Neural crest cell (in vitro differentiated cells): ENCODE measurements around the gene MYBBP1A. TPM values are rescaled to one million over a fixed set of nuclear protein-coding genes. Genes with fewer than 3 reads are reported as not detected.

Experiments
- DNase-seq: peaks from one replicate; pipeline ENCODE4 v3.0.0; 2021; ENCODE audit warnings: low read depth, mixed read lengths, low spot score
- H3K27ac Mint-ChIP-seq: one replicate; pipeline ENCODE4 v1.8.0; 2021; ENCODE audit warnings: mild to moderate bottlenecking, mixed read lengths; ENCODE audit not compliant: unreplicated experiment
- H3K27me3 Mint-ChIP-seq: 2 replicates; pipeline ENCODE4 v1.8.0; 2021; ENCODE audit warnings: low read depth, mild to moderate bottlenecking, mixed read lengths
- H3K36me3 Mint-ChIP-seq: 2 replicates; pipeline ENCODE4 v1.8.0; 2021; ENCODE audit warnings: low read depth, mild to moderate bottlenecking, mixed read lengths
- H3K4me1 Mint-ChIP-seq: 2 replicates; pipeline ENCODE4 v1.8.0; 2021; ENCODE audit warnings: mixed read lengths
- H3K4me3 Mint-ChIP-seq: one replicate; pipeline ENCODE4 v1.8.0; 2021; ENCODE audit warnings: mild to moderate bottlenecking, mixed read lengths
- H3K9me3 Mint-ChIP-seq: 2 replicates; pipeline ENCODE4 v1.8.0; 2021; ENCODE audit warnings: mixed read lengths
- CTCF ChIP-seq: fragments of 200-600 bp; sonication (generic); conservative IDR thresholded peaks from 2 replicates; pipeline ENCODE4 v1.5.0; 2021; ENCODE audit warnings: antibody characterized with exemption, mild to moderate bottlenecking
- total RNA-seq: library from RNA; stranded (reverse); gene quantifications from 2 replicates; pipeline ENCODE4 v1.2.1, GENCODE V29; 2021

MYBBP1A gene
- total RNA-seq, 1 donor from 2014 or later, result 69.3 TPM

DNA sequence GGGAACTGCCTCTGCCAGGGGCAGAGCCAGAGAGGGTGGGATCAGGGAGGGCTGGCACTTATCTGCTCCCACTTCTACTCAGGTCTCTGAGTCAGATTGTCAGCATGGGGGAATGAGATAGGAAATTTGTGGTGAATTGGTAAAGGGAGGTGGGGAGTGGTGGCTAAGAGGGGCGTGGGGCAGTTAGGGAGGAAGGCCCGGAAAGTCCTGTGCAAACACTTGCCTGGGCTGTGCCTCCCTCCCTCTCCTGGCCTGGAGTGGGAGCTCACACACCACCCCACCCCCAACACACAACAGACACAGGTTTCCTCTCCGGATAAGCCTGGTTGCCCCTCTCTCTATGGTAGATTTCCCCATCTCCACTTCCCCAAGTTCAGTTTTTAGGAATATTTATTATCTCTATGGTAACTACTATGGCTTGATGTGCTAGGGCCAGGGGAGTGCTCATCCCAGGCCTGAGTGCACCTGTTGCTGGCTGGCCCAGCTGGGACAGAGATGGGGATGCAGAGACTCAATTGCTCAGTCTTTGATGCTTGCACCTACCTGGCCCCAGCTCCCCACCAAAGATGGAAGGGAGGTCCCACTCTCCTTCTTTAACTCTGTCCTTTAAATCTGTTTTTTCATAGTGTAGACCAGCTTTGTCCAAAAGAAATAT, 53.8 kb downstream of the MYBBP1A start:
- H3K27me3 Mint-ChIP-seq, result peaks cover 71% of the 10 kb centered on the region
- no peaks in the 10 kb centered on the region for H3K36me3 Mint-ChIP-seq
- H3K4me3 Mint-ChIP-seq, result peak overlapping the region; percentile 44
- H3K4me1 Mint-ChIP-seq, result peaks cover 4% of the 10 kb centered on the region
- no peak for TF ChIP-seq CTCF
- no peaks in the 10 kb centered on the region for H3K9me3 Mint-ChIP-seq
- DNase-seq, result no peak
- no peak overlapping the region for H3K27ac Mint-ChIP-seq

- H3K36me3 Mint-ChIP-seq, result no peaks in the 10 kb centered on the region
- no peak for DNase-seq
- H3K27ac Mint-ChIP-seq, result no peak overlapping the region
- peaks cover 83% of the 10 kb centered on the region for H3K27me3 Mint-ChIP-seq
- no peak for TF ChIP-seq CTCF
- H3K4me1 Mint-ChIP-seq, result peaks cover 4% of the 10 kb centered on the region
- H3K9me3 Mint-ChIP-seq, result no peaks in the 10 kb centered on the region
- H3K4me3 Mint-ChIP-seq, result peak overlapping the region; percentile 50
Measured at GRCh38 chr17:4500191-4500571, 55.0 kb downstream of the MYBBP1A start.

- Mint-ChIP-seq H3K27ac (no peak overlapping the region), H3K4me3 (peak overlapping the region; percentile 50), H3K4me1 (peaks cover 4% of the 10 kb centered on the region), H3K27me3 (peaks cover 78% of the 10 kb centered on the region), H3K36me3 (no peaks in the 10 kb centered on the region), H3K9me3 (no peaks in the 10 kb centered on the region)
- DNase-seq, result peak; percentile 19
- no peak for TF ChIP-seq CTCF
Measured at GRCh38 chr17:4499431-4500190, 55.6 kb downstream of the MYBBP1A start.

- Mint-ChIP-seq H3K36me3 (no peaks in the 10 kb centered on the region), H3K27ac (no peak within 1 kb of the TSS), H3K4me1 (peaks cover 4% of the 10 kb centered on the region), H3K4me3 (peak within 1 kb of the TSS; percentile 50), H3K27me3 (peaks cover 76% of the 10 kb centered on the region), H3K9me3 (no peaks in the 10 kb centered on the region)
- DNase-seq, result peak; percentile 44
- no peak for TF ChIP-seq CTCF
Measured at GRCh38 chr17:4498461-4499397, 56.5 kb downstream of the MYBBP1A start, which contains the start of gene SPNS2. Gene SPNS2 (plus strand): TSS chr17:4498881. CDS start chr17:4499048, 167 bp downstream.

- H3K27ac Mint-ChIP-seq, result no peak overlapping the region
- peak overlapping the region; percentile 29 for H3K4me3 Mint-ChIP-seq
- no peaks in the 10 kb centered on the region for H3K9me3 Mint-ChIP-seq
- no peak for DNase-seq
- TF ChIP-seq CTCF, result no peak
- H3K27me3 Mint-ChIP-seq, result peaks cover 68% of the 10 kb centered on the region
- peaks cover 18% of the 10 kb centered on the region for H3K4me1 Mint-ChIP-seq
- no peaks in the 10 kb centered on the region for H3K36me3 Mint-ChIP-seq
Measured at GRCh38 chr17:4497101-4497824, 57.9 kb downstream of the MYBBP1A start.
